CD4-positive, alpha-beta T cell treated with Interleukin-17A for 1 hour (primary cell): ENCODE results near the gene SENP8.

ENCODE experiments used
- DNase-seq: peaks from one replicate; pipeline ENCODE4 v3.0.0-alpha.2; 2020

SENP8 gene

DNA sequence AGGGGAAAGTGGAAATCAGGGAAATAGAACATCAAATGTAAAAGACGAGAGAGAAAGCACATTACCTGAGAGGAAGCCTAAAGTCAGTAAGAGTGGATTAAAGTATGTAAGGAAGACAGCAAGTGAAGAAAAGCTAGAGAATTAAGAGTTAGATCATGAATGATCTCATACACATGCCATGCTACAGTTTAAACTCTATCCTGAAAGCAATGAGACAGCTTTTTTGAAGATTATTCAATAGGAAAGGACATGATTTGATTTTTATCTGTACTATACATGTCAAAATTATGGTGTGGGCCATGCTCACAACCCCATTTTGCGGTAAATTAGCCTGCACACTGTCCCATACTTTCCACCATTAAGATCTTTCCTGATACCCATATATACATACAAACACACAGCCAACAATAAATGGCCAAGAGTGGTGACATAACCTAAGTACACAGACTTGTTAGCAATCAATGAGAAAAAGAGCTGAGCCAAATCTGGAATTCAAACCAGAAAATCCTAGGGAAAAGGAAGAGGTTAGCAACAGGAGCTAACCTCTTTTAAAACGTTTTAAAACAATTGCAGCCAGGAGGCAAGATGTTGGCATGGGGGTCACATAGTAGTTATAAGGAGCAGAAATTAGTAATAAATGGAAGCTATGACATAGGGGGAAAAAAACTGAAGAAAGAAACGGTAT lies 4.7 kb upstream of the SENP8 start:
- DNase-seq, result no peak

DNA sequence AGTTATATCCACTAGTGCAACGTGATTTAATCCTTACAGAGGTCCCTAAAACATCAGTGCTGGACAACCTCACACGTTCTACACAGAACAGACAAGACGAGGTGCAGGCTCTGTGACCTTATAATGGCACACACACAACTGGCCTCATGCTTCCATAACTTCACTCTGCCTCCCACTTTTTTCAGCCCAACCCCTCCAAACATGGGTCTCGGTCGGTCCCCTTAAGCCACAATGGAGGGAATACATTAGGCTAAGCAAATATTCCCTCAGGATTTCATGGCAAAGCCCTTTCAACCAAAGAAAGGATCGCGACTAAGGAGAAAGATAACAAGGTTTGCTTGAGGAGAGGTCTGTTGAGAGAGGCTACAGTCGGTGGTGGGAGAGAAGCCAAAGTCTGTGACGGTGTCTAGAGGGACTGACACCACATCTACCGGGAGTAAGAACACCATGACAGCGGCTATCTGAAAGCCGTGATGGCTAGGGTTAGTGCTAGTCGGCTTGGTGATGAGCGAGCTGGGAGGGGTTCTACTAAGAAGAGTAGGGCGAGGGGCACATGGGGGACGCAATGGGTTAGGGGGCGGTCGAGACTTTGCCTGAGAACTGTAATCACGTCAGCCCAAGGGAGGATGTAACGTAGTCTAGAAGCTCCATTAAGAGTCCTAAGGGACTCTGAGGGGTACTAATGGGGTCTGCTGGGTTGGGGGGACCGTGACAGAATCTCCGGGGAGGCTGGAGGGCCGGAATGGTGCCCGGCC lies 1.3 kb upstream of the SENP8 start:
- no peak for DNase-seq

GRCh38 chr15:72117486-72118016 lies 652 bp upstream of the SENP8 start:
- DNase-seq, result peak; percentile 69

GRCh38 chr15:72124218-72124617 lies 6.0 kb downstream of the SENP8 start:
- no peak for DNase-seq

- DNase-seq, result no peak
These were observed 9.6 kb downstream of the SENP8 start for GRCh38 chr15:72127724-72128322.

DNA sequence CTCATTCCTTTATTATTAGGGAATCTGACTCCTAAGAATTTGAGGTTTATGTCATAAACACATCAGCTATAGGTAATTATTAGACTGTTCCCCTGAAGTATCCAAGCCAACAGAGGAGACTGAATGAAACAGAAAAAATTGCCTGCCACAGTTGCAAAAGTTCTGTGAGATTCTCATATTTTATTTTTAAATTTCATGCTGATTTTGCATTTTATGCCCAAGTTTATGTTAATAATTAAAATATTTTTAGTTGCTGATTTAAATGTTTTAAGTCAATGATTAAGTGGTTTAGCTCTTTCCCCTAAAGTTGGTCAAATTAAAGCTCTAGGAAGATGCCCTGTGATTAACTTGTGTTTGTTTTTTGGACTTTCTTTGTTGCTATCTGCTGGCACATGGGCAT lies 10.2 kb downstream of the SENP8 start:
- DNase-seq, result no peak

- no peak for DNase-seq
These were observed 12.1 kb downstream of the SENP8 start for GRCh38 chr15:72130272-72130671.

- DNase-seq, result no peak
These were observed 13.7 kb downstream of the SENP8 start for GRCh38 chr15:72131922-72132321.

DNA sequence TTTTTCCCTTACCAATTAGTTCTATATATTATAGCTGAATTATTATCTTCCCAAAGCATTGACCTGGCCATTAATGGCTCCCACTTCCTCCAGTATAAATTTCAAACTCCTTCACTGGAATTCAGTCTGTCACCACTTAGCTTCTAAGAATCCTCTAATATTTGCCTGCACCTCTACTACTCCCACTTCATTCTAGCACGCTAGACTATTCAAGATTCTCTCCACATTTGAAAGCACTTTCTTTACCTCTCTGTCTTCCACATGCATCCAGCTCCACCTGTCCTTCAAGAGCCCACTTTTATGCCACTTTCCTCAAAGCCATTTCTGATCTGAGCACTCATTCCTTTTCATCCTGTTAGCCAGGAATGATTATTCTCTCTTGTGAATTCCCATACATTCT lies 15.0 kb downstream of the SENP8 start:
- DNase-seq, result no peak

- DNase-seq, result no peak
These were observed 17.5 kb downstream of the SENP8 start for GRCh38 chr15:72135719-72136118.

DNA sequence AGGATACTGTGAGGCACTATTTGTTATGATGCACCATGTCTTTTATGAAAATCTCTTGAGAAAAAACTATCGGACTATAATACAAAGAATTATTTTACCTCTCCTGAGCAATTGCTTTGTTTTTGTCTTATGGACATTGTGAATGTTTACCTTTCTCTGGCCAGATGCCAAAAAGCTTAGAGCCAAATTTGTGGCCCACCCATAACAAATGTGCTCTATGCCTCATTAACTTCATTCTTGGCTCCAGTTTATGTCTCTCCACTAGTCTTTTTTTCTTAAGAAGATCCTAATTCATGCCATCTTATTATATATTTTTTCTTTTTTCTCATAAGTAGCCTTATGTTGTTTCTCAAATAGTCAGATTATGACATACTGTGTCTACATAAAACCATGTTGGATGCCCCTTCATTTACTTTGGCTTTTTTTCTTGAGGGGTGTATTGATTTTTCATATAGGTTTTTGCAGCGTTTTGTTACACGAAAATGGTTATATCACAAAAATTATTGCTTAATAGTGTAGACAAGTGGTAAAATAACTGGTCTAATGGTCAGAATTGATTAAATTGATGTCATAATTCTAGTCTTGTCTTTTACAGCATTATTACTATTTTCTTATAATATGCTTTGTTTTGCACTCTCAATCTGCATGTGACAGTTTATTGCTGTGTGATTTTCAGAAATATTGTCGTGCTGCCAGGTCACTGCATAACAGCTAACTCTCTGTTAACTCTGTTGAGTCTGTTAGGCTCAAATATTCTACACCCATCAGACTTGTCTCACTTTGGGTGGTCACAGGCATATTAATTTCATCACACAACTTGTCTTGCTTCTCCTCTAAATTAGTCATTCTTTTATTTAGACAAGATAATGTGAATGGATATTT lies 18.2 kb downstream of the SENP8 start:
- no peak for DNase-seq

GRCh38 chr15:72139667-72140066 lies 21.5 kb downstream of the SENP8 start:
- DNase-seq, result no peak

DNA sequence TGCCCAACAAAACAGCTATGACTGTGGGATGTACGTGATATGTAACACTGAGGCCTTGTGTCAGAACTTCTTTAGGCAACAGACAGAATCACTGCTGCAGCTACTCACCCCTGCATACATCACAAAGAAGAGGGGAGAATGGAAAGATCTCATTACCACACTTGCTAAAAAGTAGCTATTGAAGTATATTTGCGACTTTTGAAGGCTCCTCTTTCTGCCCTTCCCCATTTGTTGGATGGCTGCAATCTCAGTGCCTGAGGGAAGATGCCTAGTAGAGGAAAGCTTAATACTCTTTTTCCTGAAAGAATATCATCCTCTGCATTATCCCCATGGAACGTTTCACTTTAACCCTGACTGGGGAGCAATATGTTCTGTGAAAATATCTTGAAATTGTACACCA lies 21.9 kb downstream of the SENP8 start:
- DNase-seq, result no peak

DNA sequence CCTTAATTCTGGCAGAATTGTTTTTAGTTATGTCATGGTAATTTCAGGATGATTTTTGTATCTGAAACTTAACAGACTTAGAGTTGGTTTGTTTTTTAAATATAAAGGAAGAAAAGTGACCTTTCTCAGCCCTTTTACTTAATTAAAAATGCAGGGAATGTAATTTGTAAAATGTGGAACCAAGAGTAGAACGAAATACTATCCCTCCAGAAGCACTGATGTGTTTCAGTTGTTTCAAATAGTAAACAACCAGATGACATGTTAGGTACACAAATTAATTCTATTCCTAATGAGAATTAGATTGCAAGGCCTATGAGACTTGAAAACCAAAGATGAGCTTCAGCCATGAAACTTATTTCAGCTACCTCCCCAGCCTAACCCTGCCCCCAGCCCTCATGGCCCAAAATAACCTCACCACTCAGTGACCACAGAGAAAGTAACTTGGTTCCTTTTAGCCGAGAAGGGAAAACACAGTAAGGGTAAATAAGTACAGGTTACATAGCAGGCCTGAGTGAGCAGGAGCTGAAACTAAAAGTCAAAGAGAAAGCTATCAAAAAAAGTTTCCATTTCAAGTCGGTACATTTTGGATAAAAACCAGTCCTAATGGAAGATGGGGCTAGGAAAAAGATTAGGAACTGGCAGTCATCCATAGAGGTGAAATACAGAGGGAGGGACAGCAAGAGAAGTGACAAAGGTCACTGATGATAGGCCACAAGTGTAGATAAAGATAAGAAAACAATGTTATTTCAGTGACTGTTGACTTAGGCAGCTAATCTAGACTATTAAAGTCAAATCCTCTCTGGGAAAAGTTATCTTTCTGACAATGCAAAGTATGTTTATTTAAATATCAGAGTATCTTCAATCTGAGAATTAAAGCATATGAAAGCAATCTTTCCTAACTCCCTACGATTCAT lies 23.2 kb downstream of the SENP8 start:
- DNase-seq, result no peak

DNA sequence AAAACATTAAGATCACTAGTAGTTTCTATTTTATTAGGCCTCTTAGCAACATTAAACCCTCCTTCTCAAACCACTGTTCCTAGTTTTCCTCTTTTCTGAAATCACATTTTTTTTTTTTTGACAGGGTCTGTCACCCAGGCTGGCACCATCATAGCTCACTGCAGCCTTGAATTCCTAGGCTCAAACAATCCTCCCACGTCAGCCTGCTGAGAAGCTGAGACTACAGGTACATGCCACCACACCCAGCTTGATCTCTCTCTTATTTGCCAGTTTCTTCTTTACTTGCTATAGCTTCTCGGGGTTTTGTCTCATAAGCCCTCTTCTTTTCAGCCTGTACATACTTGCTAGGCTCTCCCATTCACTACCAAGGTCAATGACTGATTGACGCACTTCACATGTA lies 28.0 kb downstream of the SENP8 start:
- no peak for DNase-seq

DNA sequence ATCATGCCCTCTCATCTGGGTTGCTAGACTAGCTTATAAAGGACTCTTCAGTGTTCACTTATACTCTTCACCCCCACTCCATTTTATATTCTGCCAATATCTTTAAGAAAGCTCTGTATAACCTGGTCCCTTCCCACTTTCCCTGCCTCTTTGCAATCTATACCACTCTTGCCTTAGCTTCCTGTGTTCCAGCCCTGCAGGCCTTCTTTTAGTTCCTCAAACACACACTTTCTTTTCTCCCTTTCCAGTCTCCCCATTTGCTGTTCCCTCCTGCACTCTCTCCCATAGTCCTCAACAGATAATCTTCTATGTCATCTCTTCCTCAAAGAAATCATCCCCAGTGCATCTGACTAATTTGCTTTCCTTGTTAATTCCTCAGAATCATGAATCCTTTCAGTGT lies 28.7 kb downstream of the SENP8 start:
- no peak for DNase-seq

GRCh38 chr15:72147418-72147817 lies 29.2 kb downstream of the SENP8 start:
- no peak for DNase-seq

GRCh38 chr15:72153269-72154000 lies 35.2 kb downstream of the SENP8 start:
- no peak for DNase-seq

DNA sequence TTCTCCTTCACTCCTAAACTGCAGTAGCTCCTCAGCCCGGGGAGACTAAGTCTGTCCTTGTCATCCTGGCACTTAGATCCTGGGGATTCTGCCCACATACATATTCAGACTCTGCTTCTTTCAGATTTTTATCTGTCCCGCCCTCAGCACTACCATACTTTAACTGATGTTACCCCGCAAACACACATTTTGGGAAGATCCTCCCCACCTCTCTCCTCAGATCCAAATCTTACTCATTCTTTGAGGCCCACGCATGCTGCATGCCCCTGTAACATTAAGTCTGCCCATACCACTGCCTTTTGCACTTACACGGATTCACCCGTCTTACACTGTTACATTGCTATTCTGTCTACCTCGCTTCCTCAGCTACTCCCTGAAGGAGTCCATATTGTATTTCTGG lies 36.1 kb downstream of the SENP8 start:
- no peak for DNase-seq

GRCh38 chr15:72155003-72155621 lies 36.9 kb downstream of the SENP8 start:
- no peak for DNase-seq
